Mammary epithelial cell (primary cell): ENCODE measurements around the gene KISS1.
A peak's percentile ranks its signal among the peaks of the same experiment; 100 is the strongest.

ENCODE experiments used
- EZH2 ChIP-seq: IDR thresholded peaks from 2 replicates; pipeline ENCODE4 v1.6.1; 2012; ENCODE audit warnings: low read length, inconsistent platforms, borderline replicate concordance
- TF ChIP-seq, protein P1 (sequence below), 2 donors: IDR thresholded peaks in 1 of 2; conservative IDR thresholded peaks in 1 of 2; 2 replicates each; pipeline ENCODE4 v1.5.1; 2011 to 2012; ENCODE audit warnings: inconsistent platforms in 2 of 2, low read length in 2 of 2, mild to moderate bottlenecking in 2 of 2, control low read depth in 1 of 2, low read depth in 1 of 2; ENCODE audit not compliant: insufficient read depth in 1 of 2; ENCODE audit errors: extremely low read depth in 1 of 2

DNA sequence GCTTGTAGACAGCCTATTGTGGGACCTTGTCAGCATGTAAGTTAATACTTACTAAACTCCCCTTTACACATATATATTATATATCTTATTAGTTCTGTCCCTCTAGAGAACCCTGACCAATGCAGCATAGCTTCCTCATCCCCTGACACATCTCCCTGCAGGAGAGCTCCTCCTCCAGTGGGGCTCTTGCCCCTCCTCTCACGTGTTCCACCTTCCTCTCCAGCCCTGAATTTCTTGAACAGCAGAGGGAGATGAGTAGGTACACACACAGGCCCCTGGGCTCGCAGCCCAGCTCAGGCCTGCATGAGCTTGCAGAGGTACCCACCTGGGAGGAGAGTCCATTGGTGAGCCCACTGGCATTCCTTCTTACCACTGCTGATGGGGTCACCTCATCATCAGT lies 44.8 kb upstream of the KISS1 start:
- no peak for TF ChIP-seq EZH2
- TF ChIP-seq, protein P1, sequence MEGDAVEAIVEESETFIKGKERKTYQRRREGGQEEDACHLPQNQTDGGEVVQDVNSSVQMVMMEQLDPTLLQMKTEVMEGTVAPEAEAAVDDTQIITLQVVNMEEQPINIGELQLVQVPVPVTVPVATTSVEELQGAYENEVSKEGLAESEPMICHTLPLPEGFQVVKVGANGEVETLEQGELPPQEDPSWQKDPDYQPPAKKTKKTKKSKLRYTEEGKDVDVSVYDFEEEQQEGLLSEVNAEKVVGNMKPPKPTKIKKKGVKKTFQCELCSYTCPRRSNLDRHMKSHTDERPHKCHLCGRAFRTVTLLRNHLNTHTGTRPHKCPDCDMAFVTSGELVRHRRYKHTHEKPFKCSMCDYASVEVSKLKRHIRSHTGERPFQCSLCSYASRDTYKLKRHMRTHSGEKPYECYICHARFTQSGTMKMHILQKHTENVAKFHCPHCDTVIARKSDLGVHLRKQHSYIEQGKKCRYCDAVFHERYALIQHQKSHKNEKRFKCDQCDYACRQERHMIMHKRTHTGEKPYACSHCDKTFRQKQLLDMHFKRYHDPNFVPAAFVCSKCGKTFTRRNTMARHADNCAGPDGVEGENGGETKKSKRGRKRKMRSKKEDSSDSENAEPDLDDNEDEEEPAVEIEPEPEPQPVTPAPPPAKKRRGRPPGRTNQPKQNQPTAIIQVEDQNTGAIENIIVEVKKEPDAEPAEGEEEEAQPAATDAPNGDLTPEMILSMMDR (conservative IDR thresholded peaks at IDR 0.05 in 1 of 2, IDR thresholded peaks at IDR 0.05 in 1 of 2; ENCODE audit: extremely low read depth in 1 of 2, insufficient read depth in 1 of 2, low read depth in 1 of 2, low read length in 2 of 2) = peak in 1 of 2 donors; percentile 32
